ENCODE results near the gene VRK3.

VRK3 gene

DNA sequence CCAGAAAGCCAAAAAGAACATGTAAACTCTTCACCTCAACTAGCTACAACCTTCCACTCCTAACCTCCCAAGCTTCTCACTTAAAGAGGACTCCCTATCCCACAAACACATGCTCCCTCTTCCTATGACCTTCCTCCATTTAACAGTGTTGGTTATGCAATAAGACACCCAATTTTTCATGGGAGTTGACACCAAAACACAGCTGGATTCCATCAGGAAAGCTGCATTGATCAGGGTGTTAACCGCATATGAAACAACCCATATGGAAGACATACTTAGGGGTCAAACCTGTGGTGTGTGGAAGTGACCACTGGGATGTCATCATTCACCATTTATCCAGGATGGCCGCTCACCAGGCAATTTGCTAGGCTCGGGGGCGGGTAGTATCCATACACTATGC, 22.5 kb upstream of the VRK3 start:
- TF ChIP-seq, protein P1, sequence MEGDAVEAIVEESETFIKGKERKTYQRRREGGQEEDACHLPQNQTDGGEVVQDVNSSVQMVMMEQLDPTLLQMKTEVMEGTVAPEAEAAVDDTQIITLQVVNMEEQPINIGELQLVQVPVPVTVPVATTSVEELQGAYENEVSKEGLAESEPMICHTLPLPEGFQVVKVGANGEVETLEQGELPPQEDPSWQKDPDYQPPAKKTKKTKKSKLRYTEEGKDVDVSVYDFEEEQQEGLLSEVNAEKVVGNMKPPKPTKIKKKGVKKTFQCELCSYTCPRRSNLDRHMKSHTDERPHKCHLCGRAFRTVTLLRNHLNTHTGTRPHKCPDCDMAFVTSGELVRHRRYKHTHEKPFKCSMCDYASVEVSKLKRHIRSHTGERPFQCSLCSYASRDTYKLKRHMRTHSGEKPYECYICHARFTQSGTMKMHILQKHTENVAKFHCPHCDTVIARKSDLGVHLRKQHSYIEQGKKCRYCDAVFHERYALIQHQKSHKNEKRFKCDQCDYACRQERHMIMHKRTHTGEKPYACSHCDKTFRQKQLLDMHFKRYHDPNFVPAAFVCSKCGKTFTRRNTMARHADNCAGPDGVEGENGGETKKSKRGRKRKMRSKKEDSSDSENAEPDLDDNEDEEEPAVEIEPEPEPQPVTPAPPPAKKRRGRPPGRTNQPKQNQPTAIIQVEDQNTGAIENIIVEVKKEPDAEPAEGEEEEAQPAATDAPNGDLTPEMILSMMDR (conservative IDR thresholded peaks at IDR 0.05; ENCODE audit: low read length), result no peak
- TF ChIP-seq EZH2phosphoT487 (IDR thresholded peaks at IDR 0.05; ENCODE audit: borderline replicate concordance), result no peak
- no peaks in the 10 kb centered on the region for H4K20me1 ChIP-seq (ENCODE audit: insufficient read depth, low read length, poor library complexity, severe bottlenecking)
- H3K9me3 ChIP-seq (ENCODE audit: insufficient read depth, low read depth, low read length), result peaks cover 16% of the 10 kb centered on the region; the same call in 1 of the 2 replicates
- no peaks in the 10 kb centered on the region for H3K4me1 ChIP-seq (ENCODE audit: insufficient read depth, low read length, poor library complexity, severe bottlenecking)
- H3F3A ChIP-seq (ENCODE audit: low read depth), result no peaks in the 10 kb centered on the region
- H3K79me2 ChIP-seq (ENCODE audit: insufficient read depth, low read length), result no peaks in the 10 kb centered on the region
- no peak overlapping the region for H3K4me3 ChIP-seq (ENCODE audit: low read length, poor library complexity, severe bottlenecking)
- H3K9me2 ChIP-seq (replicated peaks; ENCODE audit: low read depth, low read length), result no peaks in the 10 kb centered on the region
- no peaks in the 10 kb centered on the region for H3K27me3 ChIP-seq (ENCODE audit: insufficient read depth, low read length, poor library complexity, severe bottlenecking)
- H3K36me3 ChIP-seq (ENCODE audit: insufficient read depth, low read length), result peaks cover 50% of the 10 kb centered on the region; the same call in 1 of the 2 replicates
- no peak overlapping the region for H3K4me2 ChIP-seq (ENCODE audit: low read depth, low read length, poor library complexity, severe bottlenecking)
- no peak overlapping the region for H2AFZ ChIP-seq (ENCODE audit: low read length)
- no peak overlapping the region for H3K9ac ChIP-seq (ENCODE audit: low read depth, low read length, poor library complexity, severe bottlenecking)

DNA sequence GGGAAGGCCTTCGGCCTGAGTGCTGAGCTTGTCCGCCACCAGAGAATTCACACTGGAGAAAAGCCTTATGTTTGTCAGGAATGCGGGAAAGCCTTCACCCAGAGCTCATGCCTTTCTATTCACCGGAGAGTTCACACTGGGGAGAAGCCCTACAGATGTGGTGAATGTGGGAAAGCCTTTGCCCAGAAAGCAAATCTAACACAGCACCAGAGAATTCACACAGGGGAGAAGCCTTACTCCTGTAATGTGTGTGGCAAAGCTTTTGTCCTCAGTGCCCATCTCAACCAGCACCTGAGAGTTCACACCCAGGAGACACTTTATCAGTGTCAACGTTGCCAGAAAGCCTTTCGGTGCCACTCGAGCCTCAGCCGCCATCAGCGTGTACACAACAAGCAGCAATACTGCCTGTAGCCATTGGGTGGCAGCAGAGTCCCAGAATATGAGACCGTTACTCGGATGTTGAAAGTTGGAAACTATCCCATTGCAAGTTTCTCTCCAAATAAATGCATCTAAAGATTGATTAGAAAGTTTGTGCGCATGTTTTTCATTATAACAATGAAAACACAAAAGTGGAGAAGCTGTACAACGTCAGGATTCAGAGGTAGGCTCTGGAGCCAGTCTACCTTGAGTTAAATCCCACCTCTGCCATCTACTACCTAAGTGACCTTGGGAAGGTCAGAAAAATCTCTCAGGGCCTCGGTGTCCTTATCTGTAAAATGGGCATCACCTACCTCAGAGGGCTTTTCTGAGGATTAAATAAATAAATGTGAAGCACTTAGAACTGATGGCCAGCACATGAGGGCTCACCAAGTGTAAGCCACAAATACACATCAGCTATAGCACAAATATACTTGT, 21.7 kb upstream of the VRK3 start:
- Histone ChIP-seq H3K9me3 (ENCODE audit: insufficient read depth, low read depth, low read length) (peaks cover 16% of the 10 kb centered on the region; the same call in 1 of the 2 replicates), H3K9ac (ENCODE audit: low read depth, low read length, poor library complexity, severe bottlenecking) (no peak overlapping the region), H3K4me2 (ENCODE audit: low read depth, low read length, poor library complexity, severe bottlenecking) (no peak overlapping the region), H3K27me3 (ENCODE audit: insufficient read depth, low read length, poor library complexity, severe bottlenecking) (no peaks in the 10 kb centered on the region), H3K36me3 (ENCODE audit: insufficient read depth, low read length) (peaks cover 58% of the 10 kb centered on the region; the same call in 1 of the 2 replicates), H3K9me2 (replicated peaks; ENCODE audit: low read depth, low read length) (no peaks in the 10 kb centered on the region), H2AFZ (ENCODE audit: low read length) (no peak overlapping the region), H3K79me2 (ENCODE audit: insufficient read depth, low read length) (no peaks in the 10 kb centered on the region), H3F3A (ENCODE audit: low read depth) (no peaks in the 10 kb centered on the region), H3K4me3 (ENCODE audit: low read length, poor library complexity, severe bottlenecking) (no peak overlapping the region), H4K20me1 (ENCODE audit: insufficient read depth, low read length, poor library complexity, severe bottlenecking) (no peaks in the 10 kb centered on the region), H3K4me1 (ENCODE audit: insufficient read depth, low read length, poor library complexity, severe bottlenecking) (no peaks in the 10 kb centered on the region)
- TF ChIP-seq, protein P1 (conservative IDR thresholded peaks at IDR 0.05; ENCODE audit: low read length), result peak; percentile 84
- no peak for TF ChIP-seq EZH2phosphoT487 (IDR thresholded peaks at IDR 0.05; ENCODE audit: borderline replicate concordance)

DNA sequence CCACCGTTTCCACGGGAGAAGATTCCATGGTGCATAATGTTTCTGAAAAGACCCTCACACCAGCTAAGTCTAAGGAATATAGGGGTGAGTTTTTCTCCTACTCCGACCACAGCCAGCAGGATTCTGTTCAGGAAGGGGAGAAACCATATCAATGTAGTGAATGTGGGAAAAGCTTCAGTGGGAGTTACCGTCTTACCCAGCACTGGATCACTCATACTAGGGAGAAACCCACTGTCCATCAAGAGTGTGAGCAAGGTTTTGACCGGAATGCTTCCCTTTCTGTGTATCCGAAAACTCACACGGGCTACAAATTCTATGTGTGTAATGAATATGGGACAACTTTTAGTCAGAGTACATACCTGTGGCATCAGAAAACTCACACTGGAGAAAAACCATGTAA, 19.8 kb upstream of the VRK3 start:
- Histone ChIP-seq H4K20me1 (ENCODE audit: insufficient read depth, low read length, poor library complexity, severe bottlenecking) (no peaks in the 10 kb centered on the region), H3F3A (ENCODE audit: low read depth) (no peaks in the 10 kb centered on the region), H3K4me3 (ENCODE audit: low read length, poor library complexity, severe bottlenecking) (no peak overlapping the region), H3K4me1 (ENCODE audit: insufficient read depth, low read length, poor library complexity, severe bottlenecking) (no peaks in the 10 kb centered on the region), H3K9ac (ENCODE audit: low read depth, low read length, poor library complexity, severe bottlenecking) (no peak overlapping the region), H3K36me3 (ENCODE audit: insufficient read depth, low read length) (peaks cover 77% of the 10 kb centered on the region; the same call in 1 of the 2 replicates), H3K9me3 (ENCODE audit: insufficient read depth, low read depth, low read length) (peaks cover 16% of the 10 kb centered on the region; the same call in 1 of the 2 replicates), H3K79me2 (ENCODE audit: insufficient read depth, low read length) (no peaks in the 10 kb centered on the region), H3K9me2 (replicated peaks; ENCODE audit: low read depth, low read length) (no peaks in the 10 kb centered on the region), H3K27me3 (ENCODE audit: insufficient read depth, low read length, poor library complexity, severe bottlenecking) (no peaks in the 10 kb centered on the region), H2AFZ (ENCODE audit: low read length) (no peak overlapping the region), H3K4me2 (ENCODE audit: low read depth, low read length, poor library complexity, severe bottlenecking) (no peak overlapping the region)
- TF ChIP-seq, protein P1 (conservative IDR thresholded peaks at IDR 0.05; ENCODE audit: low read length), result no peak
- no peak for TF ChIP-seq EZH2phosphoT487 (IDR thresholded peaks at IDR 0.05; ENCODE audit: borderline replicate concordance)
